Endothelial cell of umbilical vein (primary cell): Measurements from ENCODE around the gene KDM4B. TPM values are rescaled to one million over a fixed set of nuclear protein-coding genes. Genes with fewer than 3 reads are reported as not detected.
"Not testable (repeated sequence)": the region's sequence is repeated elsewhere in the genome, so short reads cannot be mapped to it uniquely, and the experiment has no call there.

ENCODE experiments used
- BruUV-seq: library from RNA; stranded (reverse); fragments of 400-500 nt; replicated peaks from 2 replicates; lab custom pipeline; 2021; lab: Mats Ljungman, UMichigan
- CTCF ChIA-PET: fragments of 300-600, 350-600 bp; sonication (Branson Sonifier 250); formaldehyde crosslinking; loops from one replicate; lab custom pipeline; 2021; ENCODE audit warnings: antibody characterized with exemption, inconsistent platforms; lab: Charles Lee
- POLR2A ChIA-PET: fragments of 300-600, 350-600 bp; sonication (Branson Sonifier 250); formaldehyde crosslinking; loops from one replicate; lab custom pipeline; 2021; ENCODE audit warnings: antibody characterized with exemption, inconsistent platforms; lab: Charles Lee
- DNase-seq: peaks from one replicate; pipeline ENCODE4 v3.0.0-alpha.2; 2011; ENCODE audit warnings: low read depth, low spot score
- FAIRE-seq: peaks from 2 replicates; lab custom pipeline; 2011; peaks lifted over from hg19 to GRCh38; lab: Jason Lieb, UNC
- H2AFZ ChIP-seq: 2 replicates; pipeline ENCODE4 v1.6.0; 2012; ENCODE audit warnings: low read depth, low read length, control low read depth, inconsistent platforms
- H3K27ac ChIP-seq: 2 replicates; pipeline ENCODE4 v1.5.1; 2011; ENCODE audit warnings: low read depth, mild to moderate bottlenecking, control low read depth, low read length, moderate library complexity; ENCODE audit not compliant: insufficient read depth
- H3K27me3 ChIP-seq, 2 experiments: 2 replicates each; pipeline versions ENCODE4 v1.6.0 to v1.6.1; 2011; ENCODE audit warnings: low read length in 2 of 2, mixed read lengths in 1 of 2; ENCODE audit not compliant: control insufficient read depth in 2 of 2, insufficient read depth in 2 of 2
- H3K36me3 ChIP-seq, 2 experiments: 2 replicates in 1 of 2; 3 replicates in 1 of 2; pipeline ENCODE4 v1.5.1; 2011; ENCODE audit warnings: low read length in 2 of 2, mild to moderate bottlenecking in 1 of 2, moderate library complexity in 1 of 2; ENCODE audit not compliant: control insufficient read depth in 2 of 2, insufficient read depth in 2 of 2; ENCODE audit errors: extremely low read depth in 1 of 2
- H3K4me1 ChIP-seq: 3 replicates; pipeline ENCODE4 v1.5.1; 2011; ENCODE audit warnings: mild to moderate bottlenecking, low read length; ENCODE audit not compliant: control insufficient read depth, insufficient read depth; ENCODE audit errors: extremely low read depth
- H3K4me2 ChIP-seq: 2 replicates; pipeline ENCODE4 v1.6.1; 2011; ENCODE audit warnings: low read length, control low read depth, mixed read lengths; ENCODE audit not compliant: insufficient read depth
- H3K4me3 ChIP-seq, 3 experiments: fragments of 200-600 bp in 1 of 3; sonication (generic), shearing (Covaris generic) in 1 of 3; replicated peaks in 1 of 3; 2 replicates each; pipeline ENCODE4 v1.5.1; 2011 to 2016; ENCODE audit warnings: control low read depth in 3 of 3, low read length in 3 of 3, mild to moderate bottlenecking in 2 of 3, inconsistent platforms in 1 of 3, low read depth in 1 of 3, moderate library complexity in 1 of 3; ENCODE audit not compliant: insufficient read depth in 1 of 3
- H3K79me2 ChIP-seq: 2 replicates; pipeline ENCODE4 v1.6.0; 2012; ENCODE audit warnings: low read length, inconsistent platforms; ENCODE audit not compliant: control insufficient read depth, insufficient read depth
- H3K9ac ChIP-seq: replicated peaks from 2 replicates; pipeline ENCODE3; 2011; ENCODE audit warnings: low read length, control low read depth; ENCODE audit not compliant: insufficient read depth; ENCODE audit errors: extremely low read depth
- H3K9me1 ChIP-seq: replicated peaks from 3 replicates; pipeline ENCODE4 v1.6.0; 2011; ENCODE audit warnings: mild to moderate bottlenecking, low read length; ENCODE audit not compliant: control insufficient read depth, insufficient read depth; ENCODE audit errors: extremely low read depth
- H3K9me3 ChIP-seq: replicated peaks from 2 replicates; pipeline ENCODE4 v1.5.1; 2012; ENCODE audit warnings: low read length, inconsistent platforms; ENCODE audit not compliant: control insufficient read depth, insufficient read depth
- H4K20me1 ChIP-seq: replicated peaks from 2 replicates; pipeline ENCODE3; 2011; ENCODE audit warnings: mild to moderate bottlenecking, low read length; ENCODE audit not compliant: control insufficient read depth, insufficient read depth; ENCODE audit errors: extremely low read depth
- EZH2 ChIP-seq: IDR thresholded peaks from 2 replicates; pipeline ENCODE4 v1.6.1; 2012; ENCODE audit warnings: borderline replicate concordance, low read depth, mild to moderate bottlenecking, moderate library complexity, low read length, inconsistent platforms; ENCODE audit not compliant: severe bottlenecking
- FOS ChIP-seq: IDR thresholded peaks from 2 replicates; pipeline ENCODE4 v1.6.1; 2011; ENCODE audit warnings: mild to moderate bottlenecking, low read length, moderate library complexity, borderline replicate concordance; ENCODE audit not compliant: insufficient read depth
- GATA2 ChIP-seq: IDR thresholded peaks from 2 replicates; pipeline ENCODE4 v1.7.0; 2011; ENCODE audit warnings: low read depth, mild to moderate bottlenecking, moderate library complexity, mixed read lengths, low read length; ENCODE audit not compliant: insufficient read length, insufficient read depth
- JUN ChIP-seq: IDR thresholded peaks from 2 replicates; pipeline ENCODE4 v1.6.1; 2011; ENCODE audit warnings: borderline replicate concordance, low read depth; ENCODE audit not compliant: insufficient read length, insufficient read depth
- MYC ChIP-seq: IDR thresholded peaks from one replicate; pipeline ENCODE4 v1.6.1; 2011; ENCODE audit warnings: mild to moderate bottlenecking, low read depth, low read length
- POLR2A ChIP-seq: IDR thresholded peaks from 2 replicates; pipeline ENCODE4 v1.6.1; 2012; ENCODE audit warnings: low read depth, mild to moderate bottlenecking, control low read depth, low read length
- POLR2AphosphoS5 ChIP-seq: IDR thresholded peaks from 2 replicates; pipeline ENCODE4 v1.6.1; 2012; ENCODE audit warnings: low read depth, mild to moderate bottlenecking, control low read depth, low read length, moderate library complexity; ENCODE audit not compliant: insufficient read depth
- dilution Hi-C: fragments of 300-500 bp; cut with MboI; formaldehyde crosslinking; loops from one replicate; pipeline ENCODE4 v1.15.0; 2019; ENCODE audit warnings: low sequenced_read_pairs; ENCODE audit not compliant: extremely low pct_ligation_motif_present
- intact Hi-C: fragments of 100-400 bp; cut with micrococcal nuclease; formaldehyde crosslinking; loops from one replicate; pipeline ENCODE4 v1.10.0; 2022
- polyA plus RNA-seq, 4 experiments: library from polyadenylated mRNA; depleted of rRNA in 3 of 4; stranded (reverse) in 3 of 4; unstranded in 1 of 4; fragments of >200 nt; gene quantifications; 2 replicates each; pipeline versions ENCODE4 v1.2.1 to v1.2.3, GENCODE V29; 2011 to 2012; ENCODE audit warnings: missing spikeins in 1 of 4
- total RNA-seq: library from RNA; stranded (reverse); gene quantifications from 2 replicates; pipeline ENCODE4 v1.2.3, GENCODE V29; 2021
- TF ChIP-seq, protein P1 (sequence below), 2 donors: IDR thresholded peaks; 1 replicate in 1 of 2; 2 replicates in 1 of 2; pipeline ENCODE4 v1.5.1; 2011; ENCODE audit warnings: low read length in 2 of 2, mild to moderate bottlenecking in 2 of 2, moderate library complexity in 2 of 2, control low read depth in 1 of 2, inconsistent platforms in 1 of 2, low read depth in 1 of 2; ENCODE audit not compliant: insufficient read depth in 1 of 2; ENCODE audit errors: extremely low read depth in 1 of 2
- TF ChIP-seq, protein P2 (sequence below): IDR thresholded peaks from 2 replicates; pipeline ENCODE4 v1.6.1; 2011; ENCODE audit not compliant: insufficient read depth, insufficient read length

KDM4B gene
- total and polyA plus RNA-seq, 2 donors (not counting 3 experiments of a cell fraction or from before 2014, with no cell fraction given): 12.4 to 37.2 TPM

DNA sequence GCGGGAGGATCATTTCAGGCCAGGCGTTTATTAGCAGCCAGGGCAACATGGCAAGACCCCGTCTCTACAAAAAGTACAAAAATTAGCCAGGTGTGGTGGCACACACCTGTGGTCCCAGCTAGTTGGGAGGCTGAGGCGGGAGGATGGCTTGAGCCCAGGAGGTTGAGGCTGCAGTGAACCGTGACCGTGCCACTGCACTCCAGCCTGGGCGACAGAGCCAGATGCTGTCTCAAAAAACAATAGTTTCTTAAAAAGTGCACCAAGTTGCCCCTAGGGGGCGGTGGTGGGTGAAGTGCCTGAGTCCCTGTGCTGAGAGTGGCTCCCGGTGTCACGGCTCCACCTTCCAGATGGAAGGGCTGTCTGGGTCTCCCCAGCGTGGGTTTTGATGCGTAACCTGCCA is 60.7 kb downstream of the KDM4B start:
- H4K20me1 ChIP-seq, POLR2A ChIA-PET, dilution Hi-C loops, H3K4me3 ChIP-seq, H3K9me3 ChIP-seq, H3K4me2 ChIP-seq, H3K9me1 ChIP-seq, H3K36me3 ChIP-seq, H3K27me3 ChIP-seq, BruUV-seq, H3K9ac ChIP-seq, H3K27ac ChIP-seq, H2AFZ ChIP-seq, intact Hi-C loops, H3K4me1 ChIP-seq: not testable (repeated sequence)
- TF ChIP-seq, protein P1, sequence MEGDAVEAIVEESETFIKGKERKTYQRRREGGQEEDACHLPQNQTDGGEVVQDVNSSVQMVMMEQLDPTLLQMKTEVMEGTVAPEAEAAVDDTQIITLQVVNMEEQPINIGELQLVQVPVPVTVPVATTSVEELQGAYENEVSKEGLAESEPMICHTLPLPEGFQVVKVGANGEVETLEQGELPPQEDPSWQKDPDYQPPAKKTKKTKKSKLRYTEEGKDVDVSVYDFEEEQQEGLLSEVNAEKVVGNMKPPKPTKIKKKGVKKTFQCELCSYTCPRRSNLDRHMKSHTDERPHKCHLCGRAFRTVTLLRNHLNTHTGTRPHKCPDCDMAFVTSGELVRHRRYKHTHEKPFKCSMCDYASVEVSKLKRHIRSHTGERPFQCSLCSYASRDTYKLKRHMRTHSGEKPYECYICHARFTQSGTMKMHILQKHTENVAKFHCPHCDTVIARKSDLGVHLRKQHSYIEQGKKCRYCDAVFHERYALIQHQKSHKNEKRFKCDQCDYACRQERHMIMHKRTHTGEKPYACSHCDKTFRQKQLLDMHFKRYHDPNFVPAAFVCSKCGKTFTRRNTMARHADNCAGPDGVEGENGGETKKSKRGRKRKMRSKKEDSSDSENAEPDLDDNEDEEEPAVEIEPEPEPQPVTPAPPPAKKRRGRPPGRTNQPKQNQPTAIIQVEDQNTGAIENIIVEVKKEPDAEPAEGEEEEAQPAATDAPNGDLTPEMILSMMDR (IDR thresholded peaks at IDR 0.05; ENCODE audit: extremely low read depth in 1 of 2, insufficient read depth in 1 of 2, low read depth in 1 of 2, low read length in 2 of 2): peak; percentile 67 to 75
- CTCF ChIA-PET: interaction anchor here (0.9 to 4.1 kb wide), 8 partner anchors 26 to 220 kb away, joined by 3 to 103 read pairs (median 24); partner anchors contain the start of gene PLIN3
- FAIRE-seq (peak; percentile 40), DNase-seq (peak; percentile 46)
- H3K79me2 ChIP-seq: peaks cover 12% of the 10 kb centered on the region

DNA sequence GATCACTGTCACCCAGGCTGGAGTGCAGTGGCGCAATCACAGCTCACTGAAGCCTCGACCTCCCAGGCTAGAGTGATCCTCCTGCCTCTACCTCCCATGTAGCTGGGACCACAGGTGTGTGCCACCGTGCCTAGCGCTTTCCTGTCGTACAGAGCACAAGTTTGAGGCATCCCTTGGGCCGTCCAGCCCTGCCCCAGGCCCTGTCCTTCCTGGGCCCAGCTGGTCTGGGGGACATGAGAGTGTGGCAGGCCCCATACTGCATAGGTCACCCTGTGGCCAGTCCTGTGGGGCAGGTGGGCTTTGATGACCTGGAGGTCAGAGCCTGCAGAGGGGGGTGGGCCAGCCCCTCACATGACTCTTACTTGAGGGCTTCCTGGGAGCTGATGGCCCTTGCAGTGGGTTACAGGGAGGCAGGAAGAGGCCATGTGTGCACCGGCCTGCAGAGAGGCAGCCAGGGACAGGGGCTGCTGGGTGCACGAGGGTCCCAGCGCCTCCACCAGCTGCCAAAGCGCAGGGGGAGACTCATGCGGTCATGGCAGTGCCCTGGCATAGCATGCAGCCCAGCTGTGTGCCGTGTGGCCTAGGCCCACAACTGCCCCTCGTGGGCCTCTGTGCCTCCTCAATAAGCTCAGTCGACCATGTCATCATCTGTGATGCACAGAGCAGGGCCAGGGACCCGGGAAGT is 61.4 kb downstream of the KDM4B start:
- H2AFZ ChIP-seq: no peak overlapping the region
- no peak overlapping the region for H3K27ac ChIP-seq
- H3K79me2 ChIP-seq: peaks cover 12% of the 10 kb centered on the region
- no peak overlapping the region for H3K9ac ChIP-seq
- FAIRE-seq (no peak), DNase-seq (no peak)
- ChIA-PET CTCF (interaction anchor here (0.6 to 4.1 kb wide), 27 partner anchors 9 to 225 kb away, joined by 3 to 103 read pairs (median 7); partner anchors contain the start of genes KDM4B and PLIN3), POLR2A (no interaction called here)
- no peaks in the 10 kb centered on the region for H3K4me1 ChIP-seq
- no peaks in the 10 kb centered on the region for H3K27me3 ChIP-seq
- H3K4me2 ChIP-seq: no peak overlapping the region
- intact Hi-C loops (loop anchor here (2.0 kb wide), 2 partner anchors 59 to 221 kb away; no protein-coding TSS in a partner anchor), dilution Hi-C loops (no loop called here)
- H3K9me1 ChIP-seq: no peaks in the 10 kb centered on the region
- BruUV-seq: no TSS peak
- TF ChIP-seq, protein P1 (IDR thresholded peaks at IDR 0.05; ENCODE audit: extremely low read depth in 1 of 2, insufficient read depth in 1 of 2, low read depth in 1 of 2, low read length in 2 of 2): no peak
- TF ChIP-seq, protein P2, sequence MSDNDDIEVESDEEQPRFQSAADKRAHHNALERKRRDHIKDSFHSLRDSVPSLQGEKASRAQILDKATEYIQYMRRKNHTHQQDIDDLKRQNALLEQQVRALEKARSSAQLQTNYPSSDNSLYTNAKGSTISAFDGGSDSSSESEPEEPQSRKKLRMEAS: no peak
- TF ChIP-seq POLR2A (no peak), JUN (no peak), FOS (no peak), POLR2AphosphoS5 (no peak), GATA2 (no peak), MYC (no peak), EZH2 (no peak)
- no peak overlapping the region for H3K4me3 ChIP-seq
- H3K36me3 ChIP-seq: peaks cover 0 to 6% of the 10 kb centered on the region in 2 experiments
- H3K9me3 ChIP-seq: no peaks in the 10 kb centered on the region
- H4K20me1 ChIP-seq: peaks cover 2% of the 10 kb centered on the region
